Kidney (tissue), 14 donors: ENCODE measurements around the gene TSHR. TPM values are rescaled to one million over a fixed set of nuclear protein-coding genes. Genes with fewer than 3 reads are reported as not detected.
"Not testable (repeated sequence)": the region's sequence is repeated elsewhere in the genome, so short reads cannot be mapped to it uniquely, and the experiment has no call there.

Experiments used
- DNase-seq, 5 donors: peaks; one replicate each; pipeline ENCODE4 v3.0.0-alpha.2; 2013 to 2020
- FAIRE-seq: peaks from 2 replicates; lab custom pipeline; 2012; peaks lifted over from hg19 to GRCh38; lab: Jason Lieb, UNC
- H3K27ac ChIP-seq, 2 donors: one replicate each; pipeline ENCODE4 v1.7.0; 2013; ENCODE audit warnings: low read depth in 2 of 2, low read length in 2 of 2, inconsistent platforms in 1 of 2
- H3K27me3 ChIP-seq: one replicate; pipeline ENCODE4 v1.7.1; 2013; ENCODE audit warnings: low read length, inconsistent platforms; ENCODE audit not compliant: control insufficient read depth, insufficient read depth
- H3K36me3 ChIP-seq, 3 donors: one replicate each; pipeline versions ENCODE4 v1.7.0 to v1.7.1; 2013; ENCODE audit warnings: low read length in 3 of 3, control low read depth in 1 of 3, inconsistent platforms in 1 of 3; ENCODE audit not compliant: insufficient read depth in 3 of 3, control insufficient read depth in 2 of 3
- H3K4me1 ChIP-seq, 3 donors: one replicate each; pipeline versions ENCODE4 v1.7.0 to v1.7.1; 2013; ENCODE audit warnings: low read length in 3 of 3, inconsistent platforms in 1 of 3, low read depth in 1 of 3; ENCODE audit not compliant: control insufficient read depth in 2 of 3, insufficient read depth in 2 of 3
- H3K4me3 ChIP-seq, 3 donors: one replicate each; pipeline versions ENCODE4 v1.7.0 to v1.8.1; 2013; ENCODE audit warnings: low read length in 3 of 3, control low read depth in 1 of 3, inconsistent platforms in 1 of 3
- H3K9ac ChIP-seq, 3 donors: one replicate each; pipeline versions ENCODE4 v1.7.0 to v1.7.1; 2013; ENCODE audit warnings: low read length in 3 of 3, control low read depth in 1 of 3, inconsistent platforms in 1 of 3
- H3K9me3 ChIP-seq, 3 donors: one replicate each; pipeline versions ENCODE4 v1.7.0 to v1.7.1; 2013; ENCODE audit warnings: low read length in 3 of 3, control low read depth in 1 of 3, inconsistent platforms in 1 of 3; ENCODE audit not compliant: control insufficient read depth in 2 of 3, insufficient read depth in 1 of 3
- intact Hi-C: fragments of 100-400 bp; cut with DNase I; formaldehyde crosslinking; loops from one replicate; pipeline ENCODE4 v1.11.1; 2022
- polyA plus RNA-seq: library from polyadenylated mRNA; stranded (reverse); fragments of 350-450 nt; fragmentation: Illumina TruSeq; extraction: RNeasy Lipid Tissue Mini Kit (QIAGEN cat#74804); gene quantifications from one replicate; pipeline ENCODE4 v1.2.3, GENCODE V29; 2014; ENCODE audit warnings: low read depth, low replicate concordance; ENCODE audit not compliant: insufficient read depth
- total RNA-seq: library from RNA; stranded (reverse); fragmentation: NEBNext Ultra II Directional; extraction: Animal tissue kit (Norgen Biotek cat#: 25700); gene quantifications from one replicate; pipeline ENCODE4 v1.2.1, GENCODE V29; 2021
- TF ChIP-seq, protein P1 (sequence below): IDR thresholded peaks from 3 replicates; pipeline ENCODE4 v1.5.1; 2012; ENCODE audit warnings: mild to moderate bottlenecking, moderate library complexity, borderline replicate concordance; ENCODE audit not compliant: insufficient read depth; ENCODE audit errors: extremely low read depth
- donor health status: control.
- donor health status: control.
- donor health status: control.
- donor health status: control.
- donor health status: control.
- donor health status: DM: yes; HTN: yes; CAD: no.
- donor health status: Normal renal cell carcinoma (clear cell type).

Gene TSHR
- total and polyA plus RNA-seq, 2 donors from 2014 or later = 0.98 TPM; not detected in 1

DNA sequence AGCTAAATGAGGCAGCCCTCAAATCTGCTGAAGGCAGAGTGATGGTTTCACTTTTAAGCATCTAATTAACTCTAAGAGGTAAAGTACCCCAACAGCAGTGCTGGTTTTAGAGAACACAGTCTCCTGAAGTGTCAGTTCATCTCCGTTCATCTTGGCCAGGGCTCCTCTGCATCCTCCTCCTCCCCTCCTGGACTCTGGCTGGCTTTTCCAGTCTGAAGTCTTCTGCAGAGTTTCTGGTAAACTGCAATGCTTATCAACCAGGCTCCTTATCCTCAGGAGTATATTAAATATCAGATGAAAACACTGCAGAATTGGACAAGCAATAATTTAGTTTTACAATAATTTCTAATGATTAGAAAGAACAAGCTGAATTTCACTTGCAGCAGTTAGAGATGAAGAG lies 150.0 kb downstream of the TSHR start:
- TF ChIP-seq, protein P1, sequence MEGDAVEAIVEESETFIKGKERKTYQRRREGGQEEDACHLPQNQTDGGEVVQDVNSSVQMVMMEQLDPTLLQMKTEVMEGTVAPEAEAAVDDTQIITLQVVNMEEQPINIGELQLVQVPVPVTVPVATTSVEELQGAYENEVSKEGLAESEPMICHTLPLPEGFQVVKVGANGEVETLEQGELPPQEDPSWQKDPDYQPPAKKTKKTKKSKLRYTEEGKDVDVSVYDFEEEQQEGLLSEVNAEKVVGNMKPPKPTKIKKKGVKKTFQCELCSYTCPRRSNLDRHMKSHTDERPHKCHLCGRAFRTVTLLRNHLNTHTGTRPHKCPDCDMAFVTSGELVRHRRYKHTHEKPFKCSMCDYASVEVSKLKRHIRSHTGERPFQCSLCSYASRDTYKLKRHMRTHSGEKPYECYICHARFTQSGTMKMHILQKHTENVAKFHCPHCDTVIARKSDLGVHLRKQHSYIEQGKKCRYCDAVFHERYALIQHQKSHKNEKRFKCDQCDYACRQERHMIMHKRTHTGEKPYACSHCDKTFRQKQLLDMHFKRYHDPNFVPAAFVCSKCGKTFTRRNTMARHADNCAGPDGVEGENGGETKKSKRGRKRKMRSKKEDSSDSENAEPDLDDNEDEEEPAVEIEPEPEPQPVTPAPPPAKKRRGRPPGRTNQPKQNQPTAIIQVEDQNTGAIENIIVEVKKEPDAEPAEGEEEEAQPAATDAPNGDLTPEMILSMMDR = no peak
- Histone ChIP-seq H3K9ac (no peak overlapping the region), H3K36me3 (no peaks in the 10 kb centered on the region), H3K4me3 (no peak overlapping the region), H3K9me3 (no peaks in the 10 kb centered on the region), H3K27ac (no peak overlapping the region), H3K4me1 (no peaks in the 10 kb centered on the region), H3K27me3 (no peaks in the 10 kb centered on the region)
- no peak for DNase-seq
- no peak for FAIRE-seq
- intact Hi-C loops = no loop called here

- H3K4me3 ChIP-seq = no peak overlapping the region
- DNase-seq (no peak), FAIRE-seq (no peak)
- intact Hi-C loops = no loop called here
- H3K36me3 ChIP-seq = no peaks in the 10 kb centered on the region
- H3K27me3 ChIP-seq = no peaks in the 10 kb centered on the region
- no peaks in the 10 kb centered on the region for H3K4me1 ChIP-seq
- H3K27ac ChIP-seq = no peak overlapping the region
- H3K9ac ChIP-seq = no peak overlapping the region
- no peaks in the 10 kb centered on the region for H3K9me3 ChIP-seq
- TF ChIP-seq, protein P1 = no peak
Measured at GRCh38 chr14:81105961-81106360, 150.5 kb downstream of the TSHR start.

DNA sequence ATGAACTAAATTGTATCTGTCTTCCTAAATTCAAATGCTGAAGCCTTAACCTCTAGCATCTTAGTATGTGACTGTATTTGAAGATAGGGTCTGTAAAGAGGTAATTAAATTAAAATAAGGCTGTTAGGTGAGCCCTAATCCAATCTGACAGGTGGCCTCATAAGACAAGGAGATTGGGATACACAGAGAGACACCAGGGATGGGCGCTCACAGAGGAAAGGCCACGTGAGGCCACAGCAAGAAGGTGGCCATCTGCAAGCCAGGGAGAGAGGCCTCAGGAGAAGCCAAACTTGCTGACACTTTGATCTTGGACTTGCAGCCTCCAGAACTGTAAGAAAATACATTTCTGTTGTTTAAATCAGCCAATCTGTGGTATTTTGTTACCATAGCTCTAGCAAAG lies 154.8 kb downstream of the TSHR start:
- Histone ChIP-seq H3K4me1 (no peaks in the 10 kb centered on the region), H3K9me3 (no peaks in the 10 kb centered on the region), H3K27me3 (no peaks in the 10 kb centered on the region), H3K27ac (no peak overlapping the region), H3K9ac (no peak overlapping the region), H3K4me3 (no peak overlapping the region), H3K36me3 (no peaks in the 10 kb centered on the region)
- intact Hi-C loops = no loop called here
- no peak for FAIRE-seq
- DNase-seq = no peak
- TF ChIP-seq, protein P1 = no peak

DNA sequence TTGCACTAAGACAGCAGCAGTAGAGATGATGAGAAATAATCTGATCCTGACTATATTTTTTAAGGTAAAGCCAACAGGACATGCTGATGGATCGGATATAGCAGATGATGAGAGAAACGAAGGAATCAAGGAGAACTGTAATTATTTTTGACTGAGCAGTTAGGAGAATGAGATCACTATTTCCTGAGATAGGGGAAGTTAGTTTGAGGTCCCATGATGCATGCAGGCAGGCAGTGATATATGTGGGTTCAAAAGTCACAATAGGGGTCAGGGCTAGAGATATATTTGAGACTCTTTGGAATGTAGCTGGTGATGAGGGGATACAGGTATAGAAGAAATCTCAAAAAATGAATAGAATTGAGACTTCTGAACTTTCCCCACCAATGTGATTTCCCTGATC lies 157.8 kb downstream of the TSHR start:
- Histone ChIP-seq H3K9me3 (no peaks in the 10 kb centered on the region), H3K36me3 (no peaks in the 10 kb centered on the region), H3K9ac (no peak overlapping the region), H3K4me3 (no peak overlapping the region), H3K27me3 (no peaks in the 10 kb centered on the region), H3K27ac (no peak overlapping the region), H3K4me1 (no peaks in the 10 kb centered on the region)
- FAIRE-seq (no peak), DNase-seq (no peak)
- TF ChIP-seq, protein P1 = no peak
- intact Hi-C loops = no loop called here

GRCh38 chr14:81113945-81114820 lies 158.8 kb downstream of the TSHR start:
- H3K9me3 ChIP-seq, H3K27ac ChIP-seq, H3K27me3 ChIP-seq, DNase-seq, H3K36me3 ChIP-seq, H3K9ac ChIP-seq, H3K4me1 ChIP-seq, H3K4me3 ChIP-seq, intact Hi-C loops, FAIRE-seq: not testable (repeated sequence)
